Neural progenitor cell (in vitro differentiated cells): ENCODE measurements around the gene HDX. TPM values are rescaled to one million over a fixed set of nuclear protein-coding genes. Genes with fewer than 3 reads are reported as not detected.

ENCODE experiments used
- DNase-seq: peaks from one replicate; pipeline ENCODE4 v3.0.0-alpha.2; 2016; ENCODE audit warnings: low spot score
- H2AFZ ChIP-seq: fragments of 200-600 bp; sonication (generic); replicated peaks from 2 replicates; pipeline ENCODE4 v1.6.1; 2016; ENCODE audit warnings: antibody characterized with exemption
- H3F3A ChIP-seq: fragments of 200-600 bp; sonication (generic); 2 replicates; pipeline ENCODE4 v1.6.1; 2016; ENCODE audit warnings: antibody characterized with exemption, low read depth
- H3K27ac ChIP-seq: fragments of 200-600 bp; sonication (generic); 2 replicates; pipeline ENCODE4 v1.5.1; 2016; ENCODE audit warnings: mild to moderate bottlenecking
- H3K27me3 ChIP-seq: fragments of 200-600 bp; sonication (generic); 2 replicates; pipeline ENCODE4 v1.6.1; 2016; ENCODE audit warnings: mild to moderate bottlenecking, moderate library complexity
- H3K36me3 ChIP-seq: fragments of 200-600 bp; sonication (generic); 2 replicates; pipeline ENCODE4 v1.5.1; 2016
- H3K4me1 ChIP-seq: fragments of 200-600 bp; sonication (generic); 2 replicates; pipeline ENCODE4 v1.6.1; 2016; ENCODE audit warnings: mixed run types
- H3K4me2 ChIP-seq: fragments of 200-600 bp; sonication (generic); 2 replicates; pipeline ENCODE4 v1.6.1; 2016
- H3K4me3 ChIP-seq: fragments of 200-600 bp; sonication (generic); 2 replicates; pipeline ENCODE4 v1.5.1; 2016
- H3K79me2 ChIP-seq: fragments of 200-600 bp; sonication (generic); 2 replicates; pipeline ENCODE4 v1.6.1; 2016; ENCODE audit warnings: low read depth
- H3K9ac ChIP-seq: fragments of 200-600 bp; sonication (generic); 2 replicates; pipeline ENCODE4 v1.6.1; 2016
- H3K9me3 ChIP-seq: fragments of 200-600 bp; sonication (generic); 2 replicates; pipeline ENCODE4 v1.5.1; 2016; ENCODE audit warnings: low read depth
- H4K20me1 ChIP-seq: fragments of 200-600 bp; sonication (generic); 2 replicates; pipeline ENCODE4 v1.6.1; 2016; ENCODE audit warnings: low read depth
- H3K27ac Mint-ChIP-seq: 3 replicates; pipeline ENCODE4 v1.8.0; 2021; ENCODE audit warnings: mixed read lengths
- H3K27me3 Mint-ChIP-seq: 2 replicates; pipeline ENCODE4 v1.8.0; 2022; ENCODE audit warnings: low read depth, mild to moderate bottlenecking, inconsistent platforms, moderate library complexity, mixed read lengths; ENCODE audit not compliant: insufficient read depth
- H3K36me3 Mint-ChIP-seq: 3 replicates; pipeline ENCODE4 v1.8.0; 2021; ENCODE audit warnings: mixed read lengths
- H3K4me1 Mint-ChIP-seq: 3 replicates; pipeline ENCODE4 v1.8.0; 2021; ENCODE audit warnings: mixed read lengths
- H3K4me3 Mint-ChIP-seq: 3 replicates; pipeline ENCODE4 v1.8.0; 2021; ENCODE audit warnings: mild to moderate bottlenecking, moderate library complexity, mixed read lengths
- H3K9me3 Mint-ChIP-seq: 3 replicates; pipeline ENCODE4 v1.8.0; 2020; ENCODE audit warnings: mixed read lengths
- CTCF ChIP-seq: fragments of 200-600 bp; sonication (generic); IDR thresholded peaks from 2 replicates; pipeline ENCODE4 v1.5.1; 2017; ENCODE audit warnings: antibody characterized with exemption, mild to moderate bottlenecking
- EZH2 ChIP-seq: fragments of 200-600 bp; sonication (generic); IDR thresholded peaks from 2 replicates; pipeline ENCODE4 v1.6.1; 2017; ENCODE audit warnings: antibody characterized with exemption, mild to moderate bottlenecking, moderate library complexity
- EZH2phosphoT487 ChIP-seq: fragments of 200-600 bp; sonication (generic); IDR thresholded peaks from 2 replicates; pipeline ENCODE4 v1.6.1; 2017; ENCODE audit warnings: antibody characterized with exemption
- total RNA-seq: library from RNA; depleted of rRNA; stranded (reverse); fragments of >200 nt; gene quantifications from 2 replicates; pipeline ENCODE4 v1.2.3, GENCODE V29; 2015; ENCODE audit warnings: low replicate concordance

Gene HDX
- total RNA-seq, 1 donor from 2014 or later = 8.3 TPM

GRCh38 chrX:84362184-84362838 is 139.9 kb downstream of the HDX start:
- no peak overlapping the region for H2AFZ ChIP-seq
- H3F3A ChIP-seq = no peaks in the 10 kb centered on the region
- H3K36me3 ChIP-seq = no peaks in the 10 kb centered on the region
- no peaks in the 10 kb centered on the region for H3K27me3 ChIP-seq
- no peak overlapping the region for H3K4me3 Mint-ChIP-seq
- no peak overlapping the region for H3K9ac ChIP-seq
- H3K4me3 ChIP-seq = no peak overlapping the region
- no peaks in the 10 kb centered on the region for H3K27me3 Mint-ChIP-seq
- no peaks in the 10 kb centered on the region for H4K20me1 ChIP-seq
- TF ChIP-seq EZH2phosphoT487 = no peak
- peaks cover 11% of the 10 kb centered on the region for H3K9me3 Mint-ChIP-seq
- no peaks in the 10 kb centered on the region for H3K9me3 ChIP-seq
- H3K27ac ChIP-seq = no peak overlapping the region
- no peaks in the 10 kb centered on the region for H3K79me2 ChIP-seq
- H3K27ac Mint-ChIP-seq = no peak overlapping the region
- no peak overlapping the region for H3K4me2 ChIP-seq
- H3K36me3 Mint-ChIP-seq = no peaks in the 10 kb centered on the region
- no peak for DNase-seq
- H3K4me1 ChIP-seq = no peaks in the 10 kb centered on the region
- H3K4me1 Mint-ChIP-seq = no peaks in the 10 kb centered on the region

GRCh38 chrX:84358271-84358670 is 144.0 kb downstream of the HDX start:
- H3K27me3 ChIP-seq = no peaks in the 10 kb centered on the region
- no peak overlapping the region for H3K9ac ChIP-seq
- no peak overlapping the region for H3K4me3 Mint-ChIP-seq
- H3K4me1 Mint-ChIP-seq = no peaks in the 10 kb centered on the region
- no peaks in the 10 kb centered on the region for H3K27me3 Mint-ChIP-seq
- no peaks in the 10 kb centered on the region for H3K4me1 ChIP-seq
- H3K4me3 ChIP-seq = no peak overlapping the region
- no peaks in the 10 kb centered on the region for H4K20me1 ChIP-seq
- H3K79me2 ChIP-seq = no peaks in the 10 kb centered on the region
- H3K9me3 ChIP-seq = no peaks in the 10 kb centered on the region
- no peak overlapping the region for H3K27ac Mint-ChIP-seq
- no peaks in the 10 kb centered on the region for H3K9me3 Mint-ChIP-seq
- H3K4me2 ChIP-seq = no peak overlapping the region
- H3K27ac ChIP-seq = no peak overlapping the region
- no peak overlapping the region for H2AFZ ChIP-seq
- H3K36me3 Mint-ChIP-seq = no peaks in the 10 kb centered on the region
- no peak for DNase-seq
- H3F3A ChIP-seq = no peaks in the 10 kb centered on the region
- TF ChIP-seq EZH2 = no peak
- TF ChIP-seq CTCF = no peak
- no peak for TF ChIP-seq EZH2phosphoT487
- no peaks in the 10 kb centered on the region for H3K36me3 ChIP-seq

GRCh38 chrX:84357296-84357695 is 145.0 kb downstream of the HDX start:
- no peak overlapping the region for H3K27ac ChIP-seq
- H3K4me3 Mint-ChIP-seq = no peak overlapping the region
- no peaks in the 10 kb centered on the region for H3K9me3 Mint-ChIP-seq

More at GRCh38 chrX:84357296-84357695, 145.0 kb downstream of the HDX start:
- no peaks in the 10 kb centered on the region for H3K4me1 Mint-ChIP-seq
- Histone ChIP-seq H2AFZ (no peak overlapping the region), H3K4me1 (no peaks in the 10 kb centered on the region), H3F3A (no peaks in the 10 kb centered on the region), H3K4me3 (no peak overlapping the region), H3K79me2 (no peaks in the 10 kb centered on the region), H3K9ac (no peak overlapping the region), H3K4me2 (no peak overlapping the region), H3K27me3 (no peaks in the 10 kb centered on the region), H4K20me1 (no peaks in the 10 kb centered on the region), H3K9me3 (no peaks in the 10 kb centered on the region), H3K36me3 (no peaks in the 10 kb centered on the region)
- no peak overlapping the region for H3K27ac Mint-ChIP-seq
- TF ChIP-seq EZH2 = no peak
- TF ChIP-seq EZH2phosphoT487 = no peak
- no peak for TF ChIP-seq CTCF
- H3K27me3 Mint-ChIP-seq = no peaks in the 10 kb centered on the region
- DNase-seq = no peak
- no peaks in the 10 kb centered on the region for H3K36me3 Mint-ChIP-seq
